HG03432 (cell line): Measurements from ENCODE around the gene UBL4A.

Experiments
- ATAC-seq: cut with Tn5 transposase; IDR thresholded peaks from one replicate; pipeline ENCODE4 v1.9.1; 2021; ENCODE audit warnings: mild to moderate bottlenecking, moderate library complexity; ENCODE audit not compliant: unreplicated experiment

Gene UBL4A

GRCh38 chrX:154484255-154485149 is 1.9 kb downstream of the UBL4A start:
- ATAC-seq = no peak

- ATAC-seq = no peak
These were observed 3.1 kb downstream of the UBL4A start for GRCh38 chrX:154483325-154483724.

GRCh38 chrX:154482786-154483185 is 3.6 kb downstream of the UBL4A start:
- no peak for ATAC-seq

- no peak for ATAC-seq
These were observed 4.4 kb downstream of the UBL4A start for GRCh38 chrX:154481911-154482601.

GRCh38 chrX:154481195-154481594 is 5.2 kb downstream of the UBL4A start:
- no peak for ATAC-seq

GRCh38 chrX:154478728-154479622 is 7.4 kb downstream of the UBL4A start, which contains the start of gene LAGE3:
Gene LAGE3 (minus strand): TSS chrX:154479281. CDS start chrX:154478915, 366 bp downstream.
- peak; percentile 90 for ATAC-seq

- no peak for ATAC-seq
These were observed 8.4 kb downstream of the UBL4A start for GRCh38 chrX:154477891-154478477.

- no peak for ATAC-seq
These were observed 9.6 kb downstream of the UBL4A start for GRCh38 chrX:154476821-154477220.

GRCh38 chrX:154473683-154474082 is 12.7 kb downstream of the UBL4A start:
- no peak for ATAC-seq

- ATAC-seq = no peak
These were observed 13.5 kb downstream of the UBL4A start for GRCh38 chrX:154472685-154473632.

GRCh38 chrX:154471839-154472684 is 14.4 kb downstream of the UBL4A start:
- no peak for ATAC-seq

GRCh38 chrX:154470914-154471568 is 15.4 kb downstream of the UBL4A start:
- ATAC-seq = no peak

- no peak for ATAC-seq
These were observed 16.0 kb downstream of the UBL4A start for GRCh38 chrX:154470434-154470833.

GRCh38 chrX:154469880-154470279 is 16.5 kb downstream of the UBL4A start:
- ATAC-seq = no peak

- no peak for ATAC-seq
These were observed 17.3 kb downstream of the UBL4A start for GRCh38 chrX:154469114-154469513.

GRCh38 chrX:154468217-154468616 is 18.2 kb downstream of the UBL4A start:
- ATAC-seq = no peak

GRCh38 chrX:154467556-154467955 is 18.9 kb downstream of the UBL4A start:
- ATAC-seq = no peak

GRCh38 chrX:154466907-154467306 is 19.5 kb downstream of the UBL4A start:
- ATAC-seq = no peak
